B cell (primary cell): Measurements from ENCODE around the gene CALHM3. TPM values are rescaled to one million over a fixed set of nuclear protein-coding genes. Genes with fewer than 3 reads are reported as not detected.

ENCODE experiments used
- ATAC-seq: fragments of 200-7000 bp; cut with Tn5 transposase; one replicate; pipeline ENCODE4 v1.10.0; 2021; ENCODE audit warnings: low read depth, mild to moderate bottlenecking, moderate number of reproducible peaks, moderate library complexity
- CTCF ChIA-PET: fragments of 350-600 bp; sonication (Branson Sonifier 250); formaldehyde crosslinking; loops from one replicate; lab custom pipeline; 2021; ENCODE audit warnings: antibody characterized with exemption, inconsistent platforms; lab: Charles Lee
- POLR2A ChIA-PET: fragments of 350-600 bp; sonication (Branson Sonifier 250); formaldehyde crosslinking; loops from one replicate; lab custom pipeline; 2021; ENCODE audit warnings: antibody characterized with exemption; lab: Charles Lee
- DNase-seq: peaks from one replicate; pipeline ENCODE4 v3.0.0; 2013
- H2AFZ ChIP-seq: 2 replicates; pipeline ENCODE4 v1.6.1; 2012; ENCODE audit warnings: mild to moderate bottlenecking, low read depth, low read length; ENCODE audit not compliant: insufficient read depth, poor library complexity, severe bottlenecking
- H3K27ac ChIP-seq, 2 donors: 1 replicate in 1 of 2; 2 replicates in 1 of 2; pipeline ENCODE4 v1.5.1; 2012 to 2013; ENCODE audit warnings: low read length in 2 of 2, mild to moderate bottlenecking in 2 of 2, moderate library complexity in 1 of 2
- H3K27me3 ChIP-seq, 4 experiments: fragments of 200-600 bp in 1 of 4; sonication (generic) in 1 of 4; replicated peaks in 1 of 4; 1 replicate in 2 of 4; 2 replicates in 2 of 4; pipeline versions ENCODE4 v1.6.1 to v1.7.0; 2013 to 2016; ENCODE audit warnings: low read length in 3 of 4, mild to moderate bottlenecking in 2 of 4, mixed read lengths in 1 of 4, moderate library complexity in 1 of 4; ENCODE audit not compliant: insufficient read depth in 4 of 4, control insufficient read depth in 3 of 4; ENCODE audit errors: control extremely low read depth in 1 of 4
- H3K36me3 ChIP-seq, 2 experiments: replicated peaks in 1 of 2; 1 replicate in 1 of 2; 2 replicates in 1 of 2; pipeline versions ENCODE4 v1.6.1 to v1.7.1; 2013; ENCODE audit warnings: low read length in 1 of 2; ENCODE audit not compliant: insufficient read depth in 2 of 2, control insufficient read depth in 1 of 2; ENCODE audit errors: control extremely low read depth in 1 of 2, extremely low read depth in 1 of 2
- H3K4me1 ChIP-seq, 2 donors: fragments of 200-600 bp in 1 of 2; sonication (generic) in 1 of 2; 1 replicate in 1 of 2; 2 replicates in 1 of 2; pipeline versions ENCODE4 v1.5.1 to v1.6.1; 2013 to 2017; ENCODE audit warnings: low read length in 2 of 2; ENCODE audit not compliant: control insufficient read depth in 2 of 2, insufficient read depth in 2 of 2
- H3K4me2 ChIP-seq: replicated peaks from 2 replicates; pipeline ENCODE3; 2012; ENCODE audit warnings: mild to moderate bottlenecking, low read depth, low read length; ENCODE audit not compliant: poor library complexity, severe bottlenecking
- H3K4me3 ChIP-seq, 5 experiments: fragments of 200-600 bp in 1 of 5; sonication (generic) in 1 of 5; 1 replicate in 3 of 5; 2 replicates in 2 of 5; pipeline versions ENCODE4 v1.5.1 to v1.7.0; 2011 to 2016; ENCODE audit warnings: low read length in 4 of 5, mild to moderate bottlenecking in 4 of 5, low read depth in 2 of 5, control low read depth in 1 of 5, moderate library complexity in 1 of 5; ENCODE audit not compliant: insufficient read depth in 1 of 5; ENCODE audit errors: control extremely low read depth in 1 of 5, extremely low read depth in 1 of 5
- H3K79me2 ChIP-seq: fragments of 200-600 bp; sonication (generic); one replicate; pipeline ENCODE4 v1.6.0; 2016; ENCODE audit warnings: low read length; ENCODE audit not compliant: control insufficient read depth, insufficient read depth
- H3K9ac ChIP-seq: fragments of 200-600 bp; sonication (generic); 2 replicates; pipeline ENCODE4 v1.6.1; 2017; ENCODE audit warnings: mild to moderate bottlenecking, low read length, moderate library complexity
- H3K9me3 ChIP-seq, 3 donors: one replicate each; pipeline versions ENCODE4 v1.6.1 to v1.7.1; 2013; ENCODE audit warnings: low read length in 2 of 3; ENCODE audit not compliant: control insufficient read depth in 2 of 3, insufficient read depth in 1 of 3; ENCODE audit errors: control extremely low read depth in 1 of 3
- H4K20me1 ChIP-seq: 2 replicates; pipeline ENCODE4 v1.6.0; 2012; ENCODE audit warnings: mild to moderate bottlenecking, low read length; ENCODE audit not compliant: insufficient read depth, control insufficient read depth, poor library complexity, severe bottlenecking
- H3K27ac Mint-ChIP-seq: one replicate; pipeline ENCODE4 v1.8.0; 2021; ENCODE audit warnings: mixed read lengths
- H3K27me3 Mint-ChIP-seq: one replicate; pipeline ENCODE4 v1.8.0; 2021; ENCODE audit warnings: mixed read lengths
- H3K4me1 Mint-ChIP-seq: one replicate; pipeline ENCODE4 v1.8.0; 2021; ENCODE audit warnings: mixed read lengths
- H3K4me3 Mint-ChIP-seq: one replicate; pipeline ENCODE4 v1.8.0; 2021; ENCODE audit warnings: mixed read lengths
- H3K9me3 Mint-ChIP-seq: one replicate; pipeline ENCODE4 v1.8.0; 2022; ENCODE audit warnings: mixed read lengths; ENCODE audit not compliant: insufficient read depth
- CTCF ChIP-seq: fragments of 200-600 bp; IDR thresholded peaks from one replicate; pipeline ENCODE4 v1.8.0; 2022; ENCODE audit warnings: antibody characterized with exemption, mild to moderate bottlenecking
- EZH2 ChIP-seq: IDR thresholded peaks from 2 replicates; pipeline ENCODE4 v1.6.1; 2012; ENCODE audit warnings: borderline replicate concordance, low read depth, mild to moderate bottlenecking, moderate library complexity, low read length; ENCODE audit not compliant: insufficient read depth, poor library complexity, severe bottlenecking
- WGBS: methylation state at CpG from one replicate; pipeline ENCODE4 v1.1.5; 2013; ENCODE audit warnings: missing lambda C conversion rate; ENCODE audit not compliant: insufficient coverage; 5-methylcytosine and 5-hydroxymethylcytosine counted together
- intact Hi-C: fragments of 100-400 bp; cut with micrococcal nuclease; formaldehyde crosslinking; loops from one replicate; pipeline ENCODE4 v1.10.0; 2022
- polyA plus RNA-seq: library from polyadenylated mRNA; depleted of rRNA; stranded (reverse); fragments of >200 nt; gene quantifications from 2 replicates; pipeline ENCODE4 v1.2.3, GENCODE V29; 2012
- total RNA-seq, 2 donors: library from RNA; stranded (reverse); fragments of 120-200 nt in 1 of 2; gene quantifications; 1 replicate in 1 of 2; 2 replicates in 1 of 2; pipeline versions ENCODE4 v1.2.3 to v1.2.4, GENCODE V29; 2013 to 2022

The CALHM3 gene
- total and polyA plus RNA-seq, 2 donors (not counting 1 experiment from before 2014, with no cell fraction given): not detected

- H3K4me3 ChIP-seq: no peak overlapping the region
- no peak overlapping the region for H3K27ac Mint-ChIP-seq
- no peak overlapping the region for H3K4me2 ChIP-seq
- no peaks in the 10 kb centered on the region for H4K20me1 ChIP-seq
- peaks cover 0 to 18% (median 3%) of the 10 kb centered on the region in 4 experiments for H3K27me3 ChIP-seq
- TF ChIP-seq EZH2 (no peak), CTCF (no peak)
- no peak overlapping the region for H3K4me3 Mint-ChIP-seq
- intact Hi-C loops: no loop called here
- ChIA-PET CTCF (interaction anchor here (1.1 to 1.5 kb wide), 3 partner anchors 12 to 183 kb away, joined by 3 to 4 read pairs (median 3); no protein-coding TSS in a partner anchor), POLR2A (no interaction called here)
- 70% methylated on average over 10 of the region's 13 CpGs for WGBS
- H3K9me3 ChIP-seq: no peaks in the 10 kb centered on the region
- no peaks in the 10 kb centered on the region for H3K36me3 ChIP-seq
- peaks cover 48% of the 10 kb centered on the region for H3K27me3 Mint-ChIP-seq
- H3K4me1 Mint-ChIP-seq: no peaks in the 10 kb centered on the region
- H3K4me1 ChIP-seq: no peaks in the 10 kb centered on the region
- no peak overlapping the region for H2AFZ ChIP-seq
- no peaks in the 10 kb centered on the region for H3K9me3 Mint-ChIP-seq
- ATAC-seq: no peak
- no peak for DNase-seq
- H3K27ac ChIP-seq: no peak overlapping the region
- H3K79me2 ChIP-seq: no peaks in the 10 kb centered on the region
- no peak overlapping the region for H3K9ac ChIP-seq
Measured at GRCh38 chr10:103502849-103503660, 24.0 kb upstream of the CALHM3 start.

- DNase-seq (no peak), ATAC-seq (no peak)
- no peaks in the 10 kb centered on the region for H3K4me1 ChIP-seq
- H3K4me1 Mint-ChIP-seq: no peaks in the 10 kb centered on the region
- H3K4me3 ChIP-seq: no peak overlapping the region
- 82% methylated on average over 3 of the region's 3 CpGs for WGBS
- H3K4me3 Mint-ChIP-seq: no peak overlapping the region
- TF ChIP-seq CTCF (no peak), EZH2 (no peak)
- no peaks in the 10 kb centered on the region for H3K9me3 ChIP-seq
- H3K9me3 Mint-ChIP-seq: no peaks in the 10 kb centered on the region
- H2AFZ ChIP-seq: no peak overlapping the region
- H3K79me2 ChIP-seq: no peaks in the 10 kb centered on the region
- no peak overlapping the region for H3K9ac ChIP-seq
- H3K4me2 ChIP-seq: no peak overlapping the region
- no peaks in the 10 kb centered on the region for H4K20me1 ChIP-seq
- H3K36me3 ChIP-seq: no peaks in the 10 kb centered on the region
- intact Hi-C loops: no loop called here
- no peak overlapping the region for H3K27ac Mint-ChIP-seq
- CTCF ChIA-PET: interaction anchor here (1.2 to 1.5 kb wide), 2 partner anchors 8 to 16 kb away, joined by 3 read pairs; no protein-coding TSS in a partner anchor
- no peak overlapping the region for H3K27ac ChIP-seq
- POLR2A ChIA-PET: no interaction called here
- peaks cover 0 to 23% (median 3%) of the 10 kb centered on the region in 4 experiments for H3K27me3 ChIP-seq
- H3K27me3 Mint-ChIP-seq: peaks cover 52% of the 10 kb centered on the region
Measured at GRCh38 chr10:103501186-103501585, 22.1 kb upstream of the CALHM3 start.
